HUES48 (cell line): ENCODE data around the gene OR1J1.

Experiments
- H3K27ac ChIP-seq: one replicate; pipeline ENCODE4 v1.7.0; 2013; ENCODE audit warnings: low read depth, low read length, inconsistent platforms
- H3K27me3 ChIP-seq: 2 replicates; pipeline ENCODE4 v1.6.1; 2013; ENCODE audit warnings: mild to moderate bottlenecking, low read length; ENCODE audit not compliant: control insufficient read depth, insufficient read depth
- H3K36me3 ChIP-seq: 2 replicates; pipeline ENCODE4 v1.6.1; 2013; ENCODE audit warnings: low read length; ENCODE audit not compliant: control insufficient read depth, insufficient read depth
- H3K4me1 ChIP-seq: 2 replicates; pipeline ENCODE4 v1.6.1; 2013; ENCODE audit warnings: mild to moderate bottlenecking, low read length; ENCODE audit not compliant: control insufficient read depth, insufficient read depth
- H3K4me3 ChIP-seq: 2 replicates; pipeline ENCODE4 v1.5.1; 2013; ENCODE audit warnings: mild to moderate bottlenecking, low read depth, low read length
- H3K9ac ChIP-seq: 2 replicates; pipeline ENCODE4 v1.6.1; 2013; ENCODE audit warnings: mild to moderate bottlenecking, low read depth, low read length, moderate library complexity
- H3K9me3 ChIP-seq: 2 replicates; pipeline ENCODE4 v1.6.1; 2013; ENCODE audit warnings: low read length; ENCODE audit not compliant: control insufficient read depth, insufficient read depth

Gene OR1J1, protein sequence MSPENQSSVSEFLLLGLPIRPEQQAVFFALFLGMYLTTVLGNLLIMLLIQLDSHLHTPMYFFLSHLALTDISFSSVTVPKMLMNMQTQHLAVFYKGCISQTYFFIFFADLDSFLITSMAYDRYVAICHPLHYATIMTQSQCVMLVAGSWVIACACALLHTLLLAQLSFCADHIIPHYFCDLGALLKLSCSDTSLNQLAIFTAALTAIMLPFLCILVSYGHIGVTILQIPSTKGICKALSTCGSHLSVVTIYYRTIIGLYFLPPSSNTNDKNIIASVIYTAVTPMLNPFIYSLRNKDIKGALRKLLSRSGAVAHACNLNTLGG

GRCh38 chr9:122477826-122478225 is at the start of gene OR1J1:
OR1J1 (minus strand) TSS chr9:122477926; CDS start chr9:122477926, 0 bp downstream.
- Histone ChIP-seq H3K9ac (no peak within 1 kb of the TSS), H3K4me1 (no peaks in the 10 kb centered on the region), H3K27ac (no peak within 1 kb of the TSS), H3K9me3 (peaks cover 58% of the 10 kb centered on the region), H3K36me3 (no peaks in the 10 kb centered on the region), H3K27me3 (no peaks in the 10 kb centered on the region), H3K4me3 (no peak within 1 kb of the TSS)

DNA sequence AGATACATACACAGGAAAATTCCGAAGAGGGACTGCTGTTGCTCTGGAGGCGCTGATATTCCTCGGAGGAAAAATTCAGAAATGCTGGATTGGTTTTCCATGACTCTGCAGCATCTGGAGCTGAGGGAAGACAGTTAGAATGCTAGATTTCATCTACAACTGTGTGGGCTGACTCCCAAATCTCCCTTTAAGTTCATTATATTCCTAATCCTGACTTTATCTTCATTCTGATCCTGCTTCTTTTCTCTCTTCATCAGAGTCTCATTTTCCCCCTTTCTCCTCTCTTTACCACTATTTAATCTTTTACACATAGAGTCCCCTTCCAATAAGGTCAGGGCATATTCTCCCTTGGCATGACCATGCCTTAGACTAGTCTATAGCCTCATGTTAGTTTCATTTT is 49.5 kb upstream of the OR1J1 start, which contains the start of gene OR1N1:
TSS of gene OR1N1 (minus strand) at position 101 of the 400 bp plus-strand sequence. CDS start at position 101, 0 bp downstream.
- Histone ChIP-seq H3K27me3 (no peaks in the 10 kb centered on the region), H3K9me3 (peaks cover 83% of the 10 kb centered on the region)

DNA sequence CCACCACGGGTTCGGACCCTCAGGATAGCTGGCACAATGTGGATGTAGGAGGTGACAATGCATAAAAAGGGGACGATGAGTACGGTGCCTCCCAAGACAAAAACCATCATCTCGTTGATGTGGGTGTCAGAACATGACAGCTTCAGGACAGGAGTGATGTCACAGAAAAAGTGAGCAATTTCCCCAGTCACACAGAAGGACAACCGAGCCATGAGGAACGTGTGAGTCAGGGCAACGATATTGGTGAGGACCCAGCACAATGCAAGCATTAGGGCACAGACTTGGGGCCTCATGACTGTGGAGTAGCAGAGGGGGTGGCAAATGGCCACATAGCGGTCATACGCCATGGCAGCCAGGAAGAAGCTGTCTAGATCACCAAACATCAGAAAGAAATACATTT is 48.9 kb upstream of the OR1J1 start:
- no peak overlapping the region for H3K4me3 ChIP-seq
- no peaks in the 10 kb centered on the region for H3K27me3 ChIP-seq
- no peak overlapping the region for H3K27ac ChIP-seq
- H3K36me3 ChIP-seq, result no peaks in the 10 kb centered on the region
- no peak overlapping the region for H3K9ac ChIP-seq
- no peaks in the 10 kb centered on the region for H3K4me1 ChIP-seq
- peaks cover 89% of the 10 kb centered on the region for H3K9me3 ChIP-seq

More for the DNA sequence above, 49.5 kb upstream of the OR1J1 start, which contains the start of gene OR1N1:
- H3K4me1 ChIP-seq, result no peaks in the 10 kb centered on the region
- no peaks in the 10 kb centered on the region for H3K36me3 ChIP-seq
- no peak within 1 kb of the TSS for H3K27ac ChIP-seq
- H3K4me3 ChIP-seq, result no peak within 1 kb of the TSS
- H3K9ac ChIP-seq, result no peak within 1 kb of the TSS

DNA sequence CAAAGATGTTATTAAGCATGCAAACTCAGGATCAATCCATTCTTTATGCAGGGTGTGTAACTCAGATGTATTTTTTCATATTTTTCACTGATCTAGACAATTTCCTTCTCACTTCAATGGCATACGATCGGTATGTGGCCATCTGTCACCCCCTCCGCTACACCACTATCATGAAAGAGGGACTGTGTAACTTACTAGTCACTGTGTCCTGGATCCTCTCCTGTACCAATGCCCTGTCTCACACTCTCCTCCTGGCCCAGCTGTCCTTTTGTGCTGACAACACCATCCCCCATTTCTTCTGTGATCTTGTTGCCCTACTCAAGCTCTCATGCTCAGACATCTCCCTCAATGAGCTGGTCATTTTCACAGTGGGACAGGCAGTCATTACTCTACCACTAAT is 41.6 kb upstream of the OR1J1 start:
- Histone ChIP-seq H3K9me3 (peaks cover 84% of the 10 kb centered on the region), H3K36me3 (no peaks in the 10 kb centered on the region), H3K9ac (no peak overlapping the region), H3K27me3 (no peaks in the 10 kb centered on the region), H3K4me1 (no peaks in the 10 kb centered on the region), H3K27ac (no peak overlapping the region), H3K4me3 (no peak overlapping the region)

- H3K9me3 ChIP-seq, result peaks cover 84% of the 10 kb centered on the region
- no peaks in the 10 kb centered on the region for H3K4me1 ChIP-seq
- H3K27me3 ChIP-seq, result no peaks in the 10 kb centered on the region
- H3K4me3 ChIP-seq, result no peak within 1 kb of the TSS
- H3K36me3 ChIP-seq, result no peaks in the 10 kb centered on the region
- H3K27ac ChIP-seq, result no peak within 1 kb of the TSS
- H3K9ac ChIP-seq, result no peak within 1 kb of the TSS
Observed at GRCh38 chr9:122518841-122519240, 41.1 kb upstream of the OR1J1 start, which contains the start of gene OR1J4. OR1J4 (plus strand) TSS chr9:122519141; CDS start chr9:122519141, 0 bp downstream.

GRCh38 chr9:122518226-122518625 is 40.5 kb upstream of the OR1J1 start:
- H3K4me1 ChIP-seq, result no peaks in the 10 kb centered on the region
- H3K9ac ChIP-seq, result no peak overlapping the region
- no peaks in the 10 kb centered on the region for H3K27me3 ChIP-seq
- H3K27ac ChIP-seq, result no peak overlapping the region
- no peak overlapping the region for H3K4me3 ChIP-seq
- peaks cover 83% of the 10 kb centered on the region for H3K9me3 ChIP-seq
- no peaks in the 10 kb centered on the region for H3K36me3 ChIP-seq

- H3K4me3 ChIP-seq, result no peak within 1 kb of the TSS
- H3K27ac ChIP-seq, result no peak within 1 kb of the TSS
- no peaks in the 10 kb centered on the region for H3K36me3 ChIP-seq
- H3K4me1 ChIP-seq, result no peaks in the 10 kb centered on the region
- no peak within 1 kb of the TSS for H3K9ac ChIP-seq
- H3K9me3 ChIP-seq, result peaks cover 65% of the 10 kb centered on the region
- no peaks in the 10 kb centered on the region for H3K27me3 ChIP-seq
Observed at GRCh38 chr9:122510502-122510901, 32.8 kb upstream of the OR1J1 start, which contains the start of gene OR1J2. OR1J2 (plus strand) TSS chr9:122510802; CDS start chr9:122510802, 0 bp downstream.

GRCh38 chr9:122506964-122507363 is 29.2 kb upstream of the OR1J1 start:
- Histone ChIP-seq H3K4me1 (no peaks in the 10 kb centered on the region), H3K9ac (no peak overlapping the region), H3K27me3 (no peaks in the 10 kb centered on the region), H3K36me3 (no peaks in the 10 kb centered on the region), H3K4me3 (no peak overlapping the region), H3K27ac (no peak overlapping the region), H3K9me3 (peaks cover 64% of the 10 kb centered on the region)

DNA sequence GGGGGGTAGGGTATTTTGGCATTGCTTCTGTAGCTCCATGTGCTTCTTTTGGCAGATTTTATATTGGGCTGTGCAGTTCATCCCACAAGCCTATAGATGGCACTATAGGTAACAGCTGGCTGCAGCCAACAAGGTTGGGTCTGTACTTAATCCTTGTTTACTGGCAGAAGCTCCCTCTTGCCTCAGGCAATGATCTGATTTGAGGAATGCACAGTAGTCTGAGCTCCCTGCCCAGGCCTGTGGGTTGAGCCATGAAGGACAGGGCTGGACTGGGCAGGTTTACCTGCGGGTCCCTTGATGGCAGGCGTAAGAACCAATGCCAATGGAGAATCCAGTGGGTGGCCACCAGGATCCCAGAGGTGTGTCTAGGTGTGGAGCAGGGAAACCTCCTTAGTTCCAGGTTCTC is 21.2 kb upstream of the OR1J1 start:
- no peaks in the 10 kb centered on the region for H3K36me3 ChIP-seq
- H3K4me1 ChIP-seq, result no peaks in the 10 kb centered on the region
- no peaks in the 10 kb centered on the region for H3K27me3 ChIP-seq
- peaks cover 69% of the 10 kb centered on the region for H3K9me3 ChIP-seq
- H3K9ac ChIP-seq, result no peak overlapping the region
- no peak overlapping the region for H3K4me3 ChIP-seq
- H3K27ac ChIP-seq, result no peak overlapping the region

GRCh38 chr9:122479062-122479461 is 1.3 kb upstream of the OR1J1 start:
- Histone ChIP-seq H3K9me3 (peaks cover 55% of the 10 kb centered on the region), H3K36me3 (no peaks in the 10 kb centered on the region), H3K9ac (no peak overlapping the region), H3K27ac (no peak overlapping the region), H3K4me1 (no peaks in the 10 kb centered on the region), H3K4me3 (no peak overlapping the region), H3K27me3 (no peaks in the 10 kb centered on the region)

- Histone ChIP-seq H3K27ac (no peak overlapping the region), H3K4me1 (no peaks in the 10 kb centered on the region), H3K27me3 (no peaks in the 10 kb centered on the region), H3K9ac (no peak overlapping the region), H3K36me3 (no peaks in the 10 kb centered on the region), H3K9me3 (peaks cover 54% of the 10 kb centered on the region), H3K4me3 (no peak overlapping the region)
Observed at GRCh38 chr9:122477346-122477745, 380 bp downstream of the OR1J1 start.
